Colon (tissue), 2 donors: ENCODE measurements around the gene RAB30.

Source experiments
- FAIRE-seq: peaks from 2 replicates; lab custom pipeline; 2012; peaks lifted over from hg19 to GRCh38; lab: Jason Lieb, UNC
- donor health status: control.
- donor health status: control.

The RAB30 gene

GRCh38 chr11:83070731-83071566 is 748 bp downstream of the RAB30 start:
- FAIRE-seq, result no peak

GRCh38 chr11:83070044-83070701 is 1.5 kb downstream of the RAB30 start:
- no peak for FAIRE-seq

- no peak for FAIRE-seq
Observed at GRCh38 chr11:83069441-83070043, 2.2 kb downstream of the RAB30 start.

- no peak for FAIRE-seq
Observed at GRCh38 chr11:83068568-83068967, 3.1 kb downstream of the RAB30 start.

- no peak for FAIRE-seq
Observed at GRCh38 chr11:83064011-83064410, 7.7 kb downstream of the RAB30 start.

GRCh38 chr11:83063073-83063754 is 8.5 kb downstream of the RAB30 start:
- FAIRE-seq, result no peak

GRCh38 chr11:83061883-83062282 is 9.8 kb downstream of the RAB30 start:
- no peak for FAIRE-seq

- no peak for FAIRE-seq
Observed at GRCh38 chr11:83060965-83061364, 10.7 kb downstream of the RAB30 start.

GRCh38 chr11:83057721-83058120 is 14.0 kb downstream of the RAB30 start:
- no peak for FAIRE-seq

- FAIRE-seq, result no peak
Observed at GRCh38 chr11:83056611-83057010, 15.1 kb downstream of the RAB30 start.

- FAIRE-seq, result no peak
Observed at GRCh38 chr11:83056204-83056603, 15.5 kb downstream of the RAB30 start.

GRCh38 chr11:83054904-83055380 is 16.8 kb downstream of the RAB30 start:
- FAIRE-seq, result no peak

- no peak for FAIRE-seq
Observed at GRCh38 chr11:83054001-83054400, 17.7 kb downstream of the RAB30 start.

- FAIRE-seq, result no peak
Observed at GRCh38 chr11:83051760-83052671, 19.7 kb downstream of the RAB30 start.

GRCh38 chr11:83047515-83048225 is 24.0 kb downstream of the RAB30 start:
- no peak for FAIRE-seq

- no peak for FAIRE-seq
Observed at GRCh38 chr11:83046621-83047172, 25.0 kb downstream of the RAB30 start.

GRCh38 chr11:83044958-83045712 is 26.6 kb downstream of the RAB30 start:
- FAIRE-seq, result no peak

GRCh38 chr11:83042964-83043711 is 28.6 kb downstream of the RAB30 start:
- no peak for FAIRE-seq

GRCh38 chr11:83041126-83041525 is 30.6 kb downstream of the RAB30 start:
- FAIRE-seq, result no peak
